ENCODE measurements around the gene CFH. TPM values are rescaled to one million over a fixed set of nuclear protein-coding genes. Genes with fewer than 3 reads are reported as not detected.
"Not testable (repeated sequence)": the region's sequence is repeated elsewhere in the genome, so short reads cannot be mapped to it uniquely, and the experiment has no call there.

The CFH gene
- total RNA-seq, 4 donors from 2014 or later = 7.2 to 83.8 (median 24.4) TPM

DNA sequence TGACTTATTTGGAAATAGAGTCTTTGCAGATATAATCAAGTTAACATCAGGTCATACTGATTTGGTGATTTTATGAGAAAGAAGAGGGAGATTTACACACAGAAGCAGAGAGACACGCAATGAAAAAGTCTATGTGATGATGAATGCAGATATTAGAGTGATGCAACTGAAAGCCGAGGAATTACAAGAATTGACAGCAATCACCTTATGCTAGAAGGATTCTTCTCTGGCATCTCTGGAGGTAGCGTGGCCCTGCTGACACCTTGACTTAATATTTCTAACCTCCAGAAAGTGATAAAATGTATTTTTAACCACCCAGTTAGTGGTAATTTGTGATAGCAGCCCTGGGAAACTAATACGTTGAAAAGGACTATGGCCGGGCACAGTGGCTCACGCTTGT, 14.2 kb upstream of the CFH start:
- intact Hi-C loops (cut with DNase I; ENCODE audit: low total_unique reads) = no loop called here

DNA sequence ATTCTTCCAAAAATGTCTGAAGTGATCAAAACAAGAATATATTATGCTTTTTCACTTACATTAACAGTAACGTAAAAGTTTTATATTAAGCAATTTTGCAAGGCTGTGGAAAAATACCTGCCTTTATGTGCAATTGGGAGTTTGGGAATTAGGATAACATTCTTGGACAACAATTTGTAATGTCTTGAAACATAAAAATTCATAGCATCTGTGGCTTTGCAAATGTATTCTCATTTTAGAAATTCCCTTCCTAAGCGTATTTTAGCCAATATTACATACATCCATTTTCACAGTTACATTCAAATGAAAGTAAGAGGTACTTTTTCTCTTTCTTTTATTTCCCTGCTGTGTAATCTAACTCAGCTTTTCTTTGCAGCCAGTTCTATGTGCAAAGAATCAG, 13.4 kb upstream of the CFH start:
- H3K27me3 ChIP-seq = no peaks in the 10 kb centered on the region
- no peak for TF ChIP-seq POLR2A (IDR thresholded peaks at IDR 0.05)
- TF ChIP-seq, protein P1, sequence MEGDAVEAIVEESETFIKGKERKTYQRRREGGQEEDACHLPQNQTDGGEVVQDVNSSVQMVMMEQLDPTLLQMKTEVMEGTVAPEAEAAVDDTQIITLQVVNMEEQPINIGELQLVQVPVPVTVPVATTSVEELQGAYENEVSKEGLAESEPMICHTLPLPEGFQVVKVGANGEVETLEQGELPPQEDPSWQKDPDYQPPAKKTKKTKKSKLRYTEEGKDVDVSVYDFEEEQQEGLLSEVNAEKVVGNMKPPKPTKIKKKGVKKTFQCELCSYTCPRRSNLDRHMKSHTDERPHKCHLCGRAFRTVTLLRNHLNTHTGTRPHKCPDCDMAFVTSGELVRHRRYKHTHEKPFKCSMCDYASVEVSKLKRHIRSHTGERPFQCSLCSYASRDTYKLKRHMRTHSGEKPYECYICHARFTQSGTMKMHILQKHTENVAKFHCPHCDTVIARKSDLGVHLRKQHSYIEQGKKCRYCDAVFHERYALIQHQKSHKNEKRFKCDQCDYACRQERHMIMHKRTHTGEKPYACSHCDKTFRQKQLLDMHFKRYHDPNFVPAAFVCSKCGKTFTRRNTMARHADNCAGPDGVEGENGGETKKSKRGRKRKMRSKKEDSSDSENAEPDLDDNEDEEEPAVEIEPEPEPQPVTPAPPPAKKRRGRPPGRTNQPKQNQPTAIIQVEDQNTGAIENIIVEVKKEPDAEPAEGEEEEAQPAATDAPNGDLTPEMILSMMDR (IDR thresholded peaks at IDR 0.05) = no peak
- H3K27ac ChIP-seq = no peak overlapping the region
- H3K4me3 ChIP-seq = no peak overlapping the region
- no peaks in the 10 kb centered on the region for H3K9me3 ChIP-seq
- H3K4me1 ChIP-seq = no peaks in the 10 kb centered on the region
- no peaks in the 10 kb centered on the region for H3K36me3 ChIP-seq
- intact Hi-C loops (cut with DNase I; ENCODE audit: low total_unique reads) = no loop called here
- no peak for DNase-seq

More for the DNA sequence above, 14.2 kb upstream of the CFH start:
- no peaks in the 10 kb centered on the region for H3K36me3 ChIP-seq
- no peaks in the 10 kb centered on the region for H3K27me3 ChIP-seq
- TF ChIP-seq POLR2A (IDR thresholded peaks at IDR 0.05) = no peak
- TF ChIP-seq, protein P1 (IDR thresholded peaks at IDR 0.05) = no peak
- H3K4me1 ChIP-seq = no peaks in the 10 kb centered on the region
- DNase-seq = no peak
- no peak overlapping the region for H3K4me3 ChIP-seq
- H3K27ac ChIP-seq = no peak overlapping the region
- no peaks in the 10 kb centered on the region for H3K9me3 ChIP-seq

DNA sequence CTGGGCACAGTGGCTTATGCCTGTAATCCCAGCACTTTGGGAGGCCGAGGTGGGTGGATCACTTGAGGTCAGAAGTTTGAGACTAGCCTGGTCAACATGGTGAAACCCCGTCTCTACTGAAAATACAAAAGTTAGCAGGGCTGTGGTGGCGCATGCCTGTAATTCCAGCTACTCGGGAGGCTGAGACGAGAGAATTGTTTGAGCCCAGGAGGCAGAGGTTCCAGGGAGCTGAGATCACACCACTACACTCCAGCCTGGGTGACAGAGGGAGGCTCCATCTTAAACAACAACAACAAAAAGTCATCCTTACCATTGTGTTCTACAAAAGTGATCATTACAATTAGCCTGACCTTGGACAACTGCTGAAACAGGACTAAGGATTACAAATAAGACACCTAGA, 12.6 kb upstream of the CFH start:
- H3K36me3 ChIP-seq; intact Hi-C loops (cut with DNase I; ENCODE audit: low total_unique reads); H3K4me3 ChIP-seq; H3K27ac ChIP-seq; DNase-seq; H3K4me1 ChIP-seq; H3K27me3 ChIP-seq; H3K9me3 ChIP-seq: not testable (repeated sequence)

DNA sequence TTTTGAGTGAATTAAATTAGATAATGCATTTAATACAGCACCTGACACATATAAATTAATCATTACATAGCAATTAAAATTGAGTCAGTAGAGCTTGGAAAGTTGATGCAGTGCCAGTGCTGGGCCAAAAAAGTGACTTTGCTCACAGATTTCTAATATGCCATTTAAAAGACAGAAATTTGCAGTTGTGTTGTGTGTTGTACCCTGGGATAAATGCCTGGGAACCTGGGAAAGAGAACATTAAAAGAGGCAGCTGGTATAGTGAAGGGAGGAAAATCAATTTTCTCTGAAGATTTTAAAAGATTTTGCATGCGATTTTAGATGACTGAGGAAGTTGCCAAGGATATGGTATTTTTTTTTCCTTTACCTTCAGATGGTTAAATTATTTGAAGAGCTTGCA, 10.9 kb upstream of the CFH start:
- intact Hi-C loops (cut with DNase I; ENCODE audit: low total_unique reads) = no loop called here
- Histone ChIP-seq H3K27ac (no peak overlapping the region), H3K4me1 (no peaks in the 10 kb centered on the region), H3K9me3 (no peaks in the 10 kb centered on the region), H3K4me3 (no peak overlapping the region), H3K27me3 (no peaks in the 10 kb centered on the region), H3K36me3 (no peaks in the 10 kb centered on the region)
- no peak for TF ChIP-seq POLR2A (IDR thresholded peaks at IDR 0.05)
- TF ChIP-seq, protein P1 (IDR thresholded peaks at IDR 0.05) = no peak
- no peak for DNase-seq

- no peaks in the 10 kb centered on the region for H3K27me3 ChIP-seq
- H3K9me3 ChIP-seq = no peaks in the 10 kb centered on the region
- H3K36me3 ChIP-seq = no peaks in the 10 kb centered on the region
- no peak for DNase-seq
- no peak overlapping the region for H3K27ac ChIP-seq
- no peaks in the 10 kb centered on the region for H3K4me1 ChIP-seq
- no peak overlapping the region for H3K4me3 ChIP-seq
- no peak for TF ChIP-seq POLR2A (IDR thresholded peaks at IDR 0.05)
- TF ChIP-seq, protein P1 (IDR thresholded peaks at IDR 0.05) = no peak
- intact Hi-C loops (cut with DNase I; ENCODE audit: low total_unique reads) = loop anchor here (10.0 kb wide), 1 partner anchor 495 kb away; no protein-coding TSS in a partner anchor
Measured at GRCh38 chr1:196649990-196650389, 1.9 kb upstream of the CFH start.

DNA sequence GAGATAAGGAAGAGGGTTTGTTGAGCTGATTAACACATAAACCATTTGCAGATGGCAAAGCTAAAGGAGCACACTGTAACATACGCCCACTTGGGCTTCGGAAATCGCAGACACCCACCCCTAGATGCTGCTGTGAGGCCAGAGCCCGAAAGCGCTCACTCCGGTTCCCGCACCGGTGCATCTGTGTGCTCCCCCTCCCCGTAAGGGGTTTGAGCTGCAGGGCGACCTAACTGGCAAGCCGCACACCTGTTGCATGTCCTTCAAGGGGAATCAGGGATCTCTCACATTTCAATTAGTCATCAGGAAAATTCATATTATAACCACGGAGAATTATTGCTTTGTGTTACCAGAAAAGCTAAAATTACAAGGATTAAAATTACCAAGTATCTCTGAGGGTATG, 1.4 kb upstream of the CFH start:
- H3K36me3 ChIP-seq = no peaks in the 10 kb centered on the region
- intact Hi-C loops (cut with DNase I; ENCODE audit: low total_unique reads) = loop anchor here (10.0 kb wide), 1 partner anchor 496 kb away; no protein-coding TSS in a partner anchor
- H3K9me3 ChIP-seq = no peaks in the 10 kb centered on the region
- no peak for TF ChIP-seq POLR2A (IDR thresholded peaks at IDR 0.05)
- TF ChIP-seq, protein P1 (IDR thresholded peaks at IDR 0.05) = no peak
- H3K4me3 ChIP-seq = no peak overlapping the region
- H3K4me1 ChIP-seq = no peaks in the 10 kb centered on the region
- no peak overlapping the region for H3K27ac ChIP-seq
- DNase-seq = no peak
- H3K27me3 ChIP-seq = no peaks in the 10 kb centered on the region

All from uterus (tissue), 4 donors.